IPS DF 6.9 (cell line): ENCODE measurements around the gene CIAO2A.

Experiments used
- DNase-seq: peaks from one replicate; pipeline ENCODE4 v3.0.0-alpha.2; 2013; ENCODE audit warnings: low read depth, low spot score
- H3K27ac ChIP-seq: one replicate; pipeline ENCODE4 v1.5.1; 2013; ENCODE audit warnings: low read length, control low read depth
- H3K27me3 ChIP-seq: 2 replicates; pipeline ENCODE4 v1.6.1; 2013; ENCODE audit warnings: mild to moderate bottlenecking, low read length; ENCODE audit not compliant: control insufficient read depth, insufficient read depth
- H3K36me3 ChIP-seq: 2 replicates; pipeline ENCODE4 v1.6.1; 2013; ENCODE audit warnings: low read length; ENCODE audit not compliant: control insufficient read depth, insufficient read depth
- H3K4me1 ChIP-seq: 2 replicates; pipeline ENCODE4 v1.6.1; 2013; ENCODE audit warnings: low read length; ENCODE audit not compliant: control insufficient read depth, insufficient read depth
- H3K4me3 ChIP-seq: 2 replicates; pipeline ENCODE4 v1.5.1; 2013; ENCODE audit warnings: mild to moderate bottlenecking, low read length
- H3K9me3 ChIP-seq: 2 replicates; pipeline ENCODE4 v1.6.1; 2013; ENCODE audit warnings: low read length, inconsistent platforms; ENCODE audit not compliant: control insufficient read depth, insufficient read depth
- WGBS: extraction: QIAGEN DNeasy Blood & Tissue Kit; methylation state at CpG from one replicate; pipeline ENCODE4 v1.1.7; 2013; ENCODE audit warnings: mixed read lengths, missing lambda C conversion rate; ENCODE audit not compliant: insufficient read length, insufficient coverage; 5-methylcytosine and 5-hydroxymethylcytosine counted together

CIAO2A gene

DNA sequence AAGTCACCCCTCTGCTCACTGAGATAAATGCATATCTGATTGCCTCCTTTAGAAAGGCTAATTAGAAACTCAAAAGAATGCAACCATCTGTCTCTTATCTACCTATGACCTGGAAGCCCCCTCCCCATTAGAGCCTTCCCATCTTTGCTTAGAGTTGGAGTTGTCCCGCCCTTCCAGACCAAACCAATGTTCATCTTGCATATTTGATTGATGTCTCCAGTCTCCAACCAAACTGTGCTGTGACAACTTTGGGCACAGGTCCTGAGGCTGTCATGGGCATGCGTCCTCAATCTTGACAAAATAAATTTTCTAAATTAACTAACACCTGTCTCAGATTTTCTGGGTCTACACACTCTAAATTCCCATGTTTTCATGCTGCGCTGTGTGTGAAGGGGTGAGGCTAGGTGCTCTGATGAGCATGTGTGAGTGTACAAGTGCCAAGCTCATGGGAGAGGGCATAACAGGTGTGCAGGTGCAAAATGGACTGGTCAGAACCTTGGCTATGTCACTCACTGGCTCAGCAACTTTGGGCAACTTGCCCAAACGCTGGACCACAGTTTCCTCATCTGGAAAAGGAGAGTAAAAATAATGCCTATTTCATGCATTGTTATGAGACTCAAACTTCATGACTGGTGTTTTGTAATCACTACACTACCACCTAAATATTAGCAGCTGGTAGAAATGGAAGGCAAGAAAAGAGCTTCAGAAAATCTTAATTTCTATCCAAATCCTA is 54.6 kb downstream of the CIAO2A start:
- no peak for DNase-seq
- no peaks in the 10 kb centered on the region for H3K36me3 ChIP-seq
- H3K4me1 ChIP-seq, result no peaks in the 10 kb centered on the region
- H3K4me3 ChIP-seq, result no peak overlapping the region
- no peaks in the 10 kb centered on the region for H3K27me3 ChIP-seq
- H3K27ac ChIP-seq, result no peak overlapping the region
- H3K9me3 ChIP-seq, result no peaks in the 10 kb centered on the region
- WGBS, result no CpG with 5 or more reads among the region's 4 CpGs

DNA sequence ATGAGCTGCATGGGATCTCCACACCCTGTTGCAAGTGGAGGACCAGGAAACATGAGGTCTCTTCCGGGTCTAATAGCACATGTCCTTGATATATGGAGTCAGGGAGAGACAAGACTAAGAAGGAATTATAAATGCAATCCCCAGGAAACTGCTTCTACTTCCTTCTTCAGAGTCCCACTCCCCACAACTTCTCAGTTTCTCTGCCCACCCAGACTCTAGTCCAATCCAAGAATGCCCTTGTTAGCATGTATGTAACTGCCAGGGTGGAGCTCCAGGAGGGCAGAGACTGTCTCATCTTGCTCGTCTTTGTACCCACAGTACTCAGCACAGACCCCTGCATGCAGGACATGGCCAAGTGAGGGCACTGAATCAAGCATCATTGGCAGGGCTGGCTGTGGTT is 55.7 kb downstream of the CIAO2A start:
- Histone ChIP-seq H3K9me3 (no peaks in the 10 kb centered on the region), H3K27me3 (no peaks in the 10 kb centered on the region), H3K27ac (no peak overlapping the region), H3K4me1 (no peaks in the 10 kb centered on the region), H3K36me3 (no peaks in the 10 kb centered on the region), H3K4me3 (no peak overlapping the region)
- DNase-seq, result no peak
- no CpG with 5 or more reads among the region's 2 CpGs for WGBS

DNA sequence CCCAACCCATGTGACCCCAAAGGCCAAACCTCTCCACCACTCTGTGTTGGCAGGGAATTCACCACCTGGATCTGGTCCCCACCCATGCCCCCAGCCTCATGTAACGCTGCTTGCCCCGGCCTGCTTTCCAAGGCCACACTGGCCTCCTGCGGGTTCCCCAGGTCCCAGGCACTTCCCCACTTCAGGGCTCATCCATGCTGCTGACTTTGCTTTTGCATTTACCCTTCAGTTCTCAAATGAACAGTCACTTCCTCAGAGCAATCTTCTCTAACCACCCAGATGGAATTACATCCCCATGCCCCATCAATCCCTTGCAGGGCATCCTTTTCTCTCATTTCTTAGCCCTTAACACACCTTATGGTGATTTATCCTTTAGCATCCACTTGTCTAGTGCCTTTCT is 56.5 kb downstream of the CIAO2A start:
- Histone ChIP-seq H3K36me3 (no peaks in the 10 kb centered on the region), H3K4me3 (no peak overlapping the region), H3K27me3 (no peaks in the 10 kb centered on the region), H3K9me3 (no peaks in the 10 kb centered on the region), H3K27ac (no peak overlapping the region), H3K4me1 (no peaks in the 10 kb centered on the region)
- no peak for DNase-seq
- no CpG with 5 or more reads among the region's 3 CpGs for WGBS

DNA sequence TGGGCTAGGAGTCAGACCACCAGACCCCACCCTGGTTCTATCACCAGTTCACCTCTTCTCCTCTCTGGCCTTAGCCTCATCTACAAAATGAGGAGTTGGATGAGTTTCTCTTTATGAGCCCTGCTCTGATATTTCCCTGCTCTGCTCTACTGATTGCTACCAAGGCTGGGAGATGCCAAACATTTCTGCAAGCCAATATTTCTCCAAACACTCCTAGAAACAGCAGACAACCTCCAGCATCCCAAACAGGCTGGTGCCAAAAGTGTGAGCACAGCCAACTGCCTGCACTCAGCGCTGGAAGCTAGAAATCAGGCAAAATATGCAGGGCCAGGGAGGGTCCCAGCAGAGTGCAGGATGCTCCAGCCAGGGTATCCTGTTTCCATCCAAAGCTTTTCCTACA is 58.1 kb downstream of the CIAO2A start:
- no peaks in the 10 kb centered on the region for H3K4me1 ChIP-seq
- no peak for DNase-seq
- no CpG with 5 or more reads among the region's 1 CpG for WGBS
- no peaks in the 10 kb centered on the region for H3K36me3 ChIP-seq
- no peak overlapping the region for H3K27ac ChIP-seq
- no peaks in the 10 kb centered on the region for H3K27me3 ChIP-seq
- H3K4me3 ChIP-seq, result no peak overlapping the region
- H3K9me3 ChIP-seq, result no peaks in the 10 kb centered on the region

DNA sequence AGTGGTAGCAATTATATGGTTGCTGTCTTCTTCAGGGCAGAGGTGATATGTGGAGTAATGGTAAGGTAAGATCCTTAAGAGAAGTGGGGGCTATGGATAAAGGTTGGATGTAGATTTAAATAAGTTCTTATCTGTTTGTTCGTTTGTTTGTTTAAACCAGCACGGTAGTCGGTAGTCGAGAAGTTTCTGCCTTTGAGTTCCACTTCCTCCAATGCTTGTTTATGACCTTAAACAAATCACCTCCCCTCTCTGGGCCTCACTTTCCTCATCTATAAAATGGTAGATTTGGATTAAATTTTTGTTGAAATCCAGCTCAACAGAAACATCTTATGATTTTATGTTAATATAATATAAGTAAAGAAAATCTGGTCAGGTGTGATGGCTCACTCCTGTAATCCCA is 59.1 kb downstream of the CIAO2A start:
- 100% methylated on average over 1 of the region's 4 CpGs for WGBS

DNA sequence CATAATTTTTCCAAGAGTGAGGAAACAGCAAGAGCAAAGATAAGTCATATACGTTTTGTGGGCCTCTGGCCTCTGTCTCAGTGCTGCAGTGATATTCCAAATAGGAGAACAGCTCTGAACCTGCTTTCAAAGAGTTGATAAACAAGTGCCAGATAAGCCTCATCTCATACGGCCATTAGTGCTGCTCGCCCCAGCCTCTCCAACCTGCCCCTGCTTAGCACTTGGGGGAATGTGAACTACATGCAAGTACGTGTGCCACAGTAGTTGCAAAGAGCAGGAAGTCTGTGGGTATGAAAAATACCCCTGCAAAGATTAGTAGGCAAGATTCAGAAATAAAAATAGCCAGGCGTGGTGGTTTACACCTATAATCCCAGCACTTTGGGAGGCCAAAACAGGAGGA is 61.3 kb downstream of the CIAO2A start:
- no CpG with 5 or more reads among the region's 5 CpGs for WGBS
- no peak overlapping the region for H3K27ac ChIP-seq
- H3K4me1 ChIP-seq, result no peaks in the 10 kb centered on the region
- H3K4me3 ChIP-seq, result no peak overlapping the region
- no peaks in the 10 kb centered on the region for H3K9me3 ChIP-seq
- H3K36me3 ChIP-seq, result no peaks in the 10 kb centered on the region
- no peak for DNase-seq
- no peaks in the 10 kb centered on the region for H3K27me3 ChIP-seq

More for the DNA sequence above, 59.1 kb downstream of the CIAO2A start:
- DNase-seq, result no peak
- H3K27me3 ChIP-seq, result no peaks in the 10 kb centered on the region
- H3K27ac ChIP-seq, result no peak overlapping the region
- no peak overlapping the region for H3K4me3 ChIP-seq
- no peaks in the 10 kb centered on the region for H3K9me3 ChIP-seq
- no peaks in the 10 kb centered on the region for H3K4me1 ChIP-seq
- no peaks in the 10 kb centered on the region for H3K36me3 ChIP-seq

DNA sequence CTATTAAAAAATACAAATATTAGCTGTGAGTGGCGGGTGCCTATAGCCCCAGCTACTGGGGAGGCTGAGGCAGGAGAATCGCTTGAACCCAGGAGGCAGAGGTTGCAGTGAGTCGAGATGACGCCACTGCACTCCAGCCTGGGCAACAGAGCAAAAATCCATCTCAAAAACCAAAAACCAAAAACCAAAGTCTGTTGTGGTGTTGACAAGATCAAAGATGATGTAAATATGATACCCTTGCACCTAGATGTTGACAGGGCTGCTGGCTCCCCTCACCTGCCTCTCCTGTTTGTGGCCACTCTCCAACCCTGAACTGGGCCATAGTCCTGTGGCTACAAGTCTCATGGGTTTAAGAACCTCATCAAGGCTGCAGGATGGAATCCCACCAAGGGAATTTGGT is 63.5 kb downstream of the CIAO2A start:
- WGBS, result no CpG with 5 or more reads among the region's 4 CpGs
- Histone ChIP-seq H3K27me3 (no peaks in the 10 kb centered on the region), H3K4me3 (no peak overlapping the region), H3K36me3 (no peaks in the 10 kb centered on the region), H3K4me1 (no peaks in the 10 kb centered on the region), H3K27ac (no peak overlapping the region), H3K9me3 (no peaks in the 10 kb centered on the region)
- no peak for DNase-seq

DNA sequence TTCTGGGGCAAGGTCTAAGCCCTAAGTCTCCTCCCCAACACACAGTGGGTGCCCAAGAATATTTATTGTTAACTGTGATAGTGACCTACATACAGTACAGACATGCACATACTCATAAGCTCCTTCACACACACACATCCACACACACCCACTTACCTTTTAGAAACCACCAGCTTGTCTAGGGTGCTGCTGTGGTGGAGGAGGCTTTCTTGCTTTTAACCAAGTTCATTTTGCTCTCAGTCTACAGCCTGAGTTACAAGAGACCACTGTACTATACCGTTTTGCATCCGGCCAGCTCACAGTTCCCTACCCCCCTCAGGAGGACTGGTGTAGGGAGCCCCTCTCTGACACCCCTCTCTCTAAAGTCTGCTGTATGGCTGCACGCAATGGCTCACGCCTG is 64.0 kb downstream of the CIAO2A start:
- H3K27ac ChIP-seq, result no peak overlapping the region
- no peak overlapping the region for H3K4me3 ChIP-seq
- H3K9me3 ChIP-seq, result no peaks in the 10 kb centered on the region
- WGBS, result no CpG with 5 or more reads among the region's 4 CpGs
- no peaks in the 10 kb centered on the region for H3K4me1 ChIP-seq
- no peak for DNase-seq
- H3K27me3 ChIP-seq, result no peaks in the 10 kb centered on the region
- H3K36me3 ChIP-seq, result no peaks in the 10 kb centered on the region

DNA sequence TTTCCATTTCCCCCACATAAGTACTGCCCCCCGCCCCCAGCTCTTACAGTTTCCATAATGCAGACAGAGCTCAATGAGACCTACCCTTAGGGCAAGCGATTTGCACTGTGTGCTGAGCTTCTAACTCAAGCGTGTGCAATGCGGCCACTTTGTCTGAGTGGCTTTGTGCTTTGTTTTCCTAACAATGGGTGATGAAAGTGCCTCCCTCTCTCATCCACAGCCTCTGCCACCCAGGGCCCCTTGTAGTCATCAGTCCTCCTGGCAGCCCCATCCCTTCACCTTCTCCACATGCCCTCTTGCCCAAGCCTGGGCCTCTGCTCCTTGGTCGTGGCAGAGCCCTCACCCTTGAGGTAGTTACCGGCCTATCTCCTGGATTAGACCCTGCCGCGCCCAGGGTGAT is 64.5 kb downstream of the CIAO2A start:
- no peak for DNase-seq
- Histone ChIP-seq H3K36me3 (no peaks in the 10 kb centered on the region), H3K27me3 (no peaks in the 10 kb centered on the region), H3K4me1 (0 out of 2 replicates have a peak, but pooled peaks cover 2% of the 10 kb centered on the region), H3K4me3 (no peak overlapping the region), H3K9me3 (no peaks in the 10 kb centered on the region), H3K27ac (no peak overlapping the region)
- WGBS, result no CpG with 5 or more reads among the region's 8 CpGs

DNA sequence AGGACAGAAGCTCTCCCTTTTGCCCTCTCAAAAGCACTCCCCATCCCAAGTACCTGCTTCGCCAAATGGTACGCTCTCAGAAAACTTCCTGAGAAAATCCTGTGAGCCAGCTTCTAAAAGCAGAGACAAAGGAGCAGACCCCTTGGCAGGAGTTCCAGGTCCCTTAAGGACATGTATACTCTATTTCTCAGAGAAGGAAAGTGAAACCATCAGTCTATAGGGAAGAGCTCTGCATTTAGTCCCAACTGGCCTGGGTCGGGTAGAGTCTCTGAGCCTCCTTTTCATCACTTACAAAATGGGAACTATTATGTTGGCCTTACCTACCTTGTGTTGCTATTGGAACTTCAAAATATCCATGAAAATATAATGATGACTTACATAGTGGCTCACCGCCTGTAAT is 67.0 kb downstream of the CIAO2A start:
- H3K27ac ChIP-seq, result no peak overlapping the region
- no peaks in the 10 kb centered on the region for H3K9me3 ChIP-seq
- 0 out of 2 replicates have a peak, but pooled peaks cover 2% of the 10 kb centered on the region for H3K4me1 ChIP-seq
- H3K27me3 ChIP-seq, result no peaks in the 10 kb centered on the region
- no peak for DNase-seq
- H3K36me3 ChIP-seq, result no peaks in the 10 kb centered on the region
- H3K4me3 ChIP-seq, result no peak overlapping the region
- WGBS, result no CpG with 5 or more reads among the region's 4 CpGs
